Ishikawa (cell line): ENCODE measurements around the gene CFL1.

Source experiments
- CEBPB ChIP-seq: IDR thresholded peaks from 2 replicates; pipeline ENCODE4 v1.6.1; 2012
- CREB1 ChIP-seq: IDR thresholded peaks from 2 replicates; pipeline ENCODE4 v1.6.1; 2012; ENCODE audit warnings: low read depth
- EGR1 ChIP-seq: IDR thresholded peaks from 2 replicates; pipeline ENCODE4 v1.6.1; 2012
- EP300 ChIP-seq: IDR thresholded peaks from 2 replicates; pipeline ENCODE4 v1.6.1; 2012; ENCODE audit warnings: borderline replicate concordance
- FOXM1 ChIP-seq: IDR thresholded peaks from 2 replicates; pipeline ENCODE4 v1.6.1; 2012; ENCODE audit warnings: low read depth, borderline replicate concordance
- MAX ChIP-seq: IDR thresholded peaks from 2 replicates; pipeline ENCODE4 v1.6.1; 2012
- NFIC ChIP-seq: IDR thresholded peaks from 2 replicates; pipeline ENCODE4 v1.6.1; 2012
- RAD21 ChIP-seq: IDR thresholded peaks from 2 replicates; pipeline ENCODE4 v1.6.1; 2012; ENCODE audit warnings: low read depth
- REST ChIP-seq: IDR thresholded peaks from 2 replicates; pipeline ENCODE4 v1.6.1; 2012; ENCODE audit warnings: low read depth, mild to moderate bottlenecking
- TAF1 ChIP-seq: IDR thresholded peaks from 2 replicates; pipeline ENCODE4 v1.6.1; 2012; ENCODE audit warnings: low read depth, mild to moderate bottlenecking
- TCF12 ChIP-seq: IDR thresholded peaks from 2 replicates; pipeline ENCODE4 v1.6.1; 2012; ENCODE audit warnings: low read depth
- TEAD4 ChIP-seq: IDR thresholded peaks from 2 replicates; pipeline ENCODE4 v1.6.1; 2012
- USF1 ChIP-seq: IDR thresholded peaks from 2 replicates; pipeline ENCODE4 v1.6.1; 2012
- YY1 ChIP-seq: IDR thresholded peaks from 2 replicates; pipeline ENCODE4 v1.6.1; 2012; ENCODE audit warnings: low read depth
- ZBTB7A ChIP-seq: IDR thresholded peaks from 2 replicates; pipeline ENCODE4 v1.6.1; 2012; ENCODE audit warnings: low read depth

CFL1 gene

GRCh38 chr11:65857853-65858680, at the start of gene CFL1:
CFL1 (minus strand) TSS chr11:65858180; CDS start chr11:65858099, 81 bp downstream.
- peak; percentile 27; the same call in 1 of the 2 replicates for TF ChIP-seq TEAD4
- no peak for TF ChIP-seq CREB1
- peak; percentile 96 for TF ChIP-seq TAF1
- TF ChIP-seq RAD21, result no peak
- TF ChIP-seq CEBPB, result no peak
- TF ChIP-seq EGR1, result peak; percentile 54; the same call in 1 of the 2 replicates
- TF ChIP-seq YY1, result peak; percentile 55
- peak; percentile 76 for TF ChIP-seq TCF12
- no peak for TF ChIP-seq ZBTB7A
- peak; percentile 20; the same call in 1 of the 2 replicates for TF ChIP-seq EP300
- TF ChIP-seq REST, result no peak
- peak; percentile 45; the same call in 1 of the 2 replicates for TF ChIP-seq NFIC
- peak; percentile 45 for TF ChIP-seq USF1
- no peak for TF ChIP-seq FOXM1
- no peak; the same call in none of the 2 replicates for TF ChIP-seq MAX

DNA sequence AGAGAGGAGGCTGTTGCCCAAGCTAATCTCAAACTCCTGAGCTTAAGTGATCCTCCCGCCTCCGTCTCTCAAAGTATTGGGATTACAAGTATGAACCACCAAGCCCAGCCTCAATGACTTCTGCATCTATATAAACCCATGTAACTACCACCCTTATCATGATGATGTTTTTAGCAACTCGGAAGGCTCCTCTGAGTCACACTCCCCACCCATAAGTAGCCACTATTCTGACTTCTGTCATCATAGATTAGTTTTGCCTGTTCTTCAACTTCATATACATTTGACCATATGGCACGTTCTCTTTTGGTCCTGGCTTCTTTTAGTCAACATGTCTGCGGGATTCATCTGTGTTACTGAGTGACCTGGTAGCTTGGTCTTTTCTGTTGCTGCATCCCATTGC, 48.6 kb upstream of the CFL1 start:
- TF ChIP-seq TAF1 (no peak), EGR1 (no peak), TCF12 (no peak), NFIC (no peak), ZBTB7A (no peak), EP300 (no peak), CEBPB (no peak), REST (no peak), TEAD4 (no peak), YY1 (no peak), USF1 (no peak), FOXM1 (no peak), CREB1 (no peak), MAX (no peak)

DNA sequence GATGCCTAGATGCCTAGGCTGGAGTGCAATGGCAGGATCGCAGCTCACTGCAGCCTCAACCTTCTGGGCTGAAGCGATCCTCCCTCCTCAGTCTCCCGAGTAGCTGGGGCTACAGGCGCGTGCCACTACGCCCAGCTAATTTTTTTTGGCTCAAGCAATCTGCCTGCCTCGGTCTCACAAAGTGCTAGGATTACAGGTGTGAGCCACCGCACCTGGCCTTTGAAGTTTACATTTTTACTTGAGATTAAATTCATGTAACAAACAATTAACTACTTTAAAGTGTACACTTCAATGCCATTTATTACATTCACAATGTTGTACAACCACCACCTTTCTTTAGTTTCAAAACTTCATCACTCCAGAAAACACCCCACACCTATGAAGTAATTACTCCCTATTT, 45.7 kb upstream of the CFL1 start:
- TF ChIP-seq TCF12 (no peak), CREB1 (no peak), TAF1 (no peak), FOXM1 (no peak), CEBPB (no peak), EGR1 (no peak), MAX (no peak), REST (no peak)

- TF ChIP-seq TEAD4, result peak; percentile 91
- peak; percentile 74; the same call in 1 of the 2 replicates for TF ChIP-seq EP300
- peak; percentile 78; the same call in 1 of the 2 replicates for TF ChIP-seq TCF12
- TF ChIP-seq MAX, result 0 out of 2 replicates have a peak, but pooled peaks have one; percentile 28
- TF ChIP-seq CREB1, result no peak
- TF ChIP-seq USF1, result no peak
- peak; percentile 79 for TF ChIP-seq FOXM1
- TF ChIP-seq YY1, result 0 out of 2 replicates have a peak, but pooled peaks have one; percentile 33
Measured at GRCh38 chr11:65903068-65903481, 45.1 kb upstream of the CFL1 start.
